OCI-M2 (cell line): Measurements from ENCODE around the gene TMEM154.

Experiments used
- DNase-seq: peaks from one replicate; lab custom pipeline; 2025; ENCODE audit not compliant: unreplicated experiment; lab: John Stamatoyannopoulos, UW

The TMEM154 gene

GRCh38 chr4:152679414-152680281, at the start of gene TMEM154:
TSS of gene TMEM154 (minus strand) at chr4:152679997. CDS start at chr4:152679933, 64 bp downstream.
- DNase-seq: no peak

- DNase-seq: no peak
Observed at GRCh38 chr4:152729466-152729865, 49.7 kb upstream of the TMEM154 start.

GRCh38 chr4:152728343-152728742, 48.5 kb upstream of the TMEM154 start:
- DNase-seq: no peak

GRCh38 chr4:152727784-152728183, 48.0 kb upstream of the TMEM154 start:
- DNase-seq: no peak

- DNase-seq: no peak
Observed at GRCh38 chr4:152724494-152724893, 44.7 kb upstream of the TMEM154 start.

GRCh38 chr4:152723236-152723635, 43.4 kb upstream of the TMEM154 start:
- DNase-seq: no peak

GRCh38 chr4:152719801-152720556, 40.2 kb upstream of the TMEM154 start:
- DNase-seq: no peak

- no peak for DNase-seq
Observed at GRCh38 chr4:152719291-152719690, 39.5 kb upstream of the TMEM154 start.

- no peak for DNase-seq
Observed at GRCh38 chr4:152715076-152715475, 35.3 kb upstream of the TMEM154 start.

GRCh38 chr4:152713951-152714705, 34.3 kb upstream of the TMEM154 start:
- DNase-seq: no peak

GRCh38 chr4:152709675-152710438, 30.1 kb upstream of the TMEM154 start:
- DNase-seq: no peak

- no peak for DNase-seq
Observed at GRCh38 chr4:152708796-152709195, 29.0 kb upstream of the TMEM154 start.

- DNase-seq: no peak
Observed at GRCh38 chr4:152708361-152708760, 28.6 kb upstream of the TMEM154 start.

GRCh38 chr4:152707632-152708031, 27.8 kb upstream of the TMEM154 start:
- no peak for DNase-seq

GRCh38 chr4:152705903-152706302, 26.1 kb upstream of the TMEM154 start:
- DNase-seq: no peak

- no peak for DNase-seq
Observed at GRCh38 chr4:152704788-152705187, 25.0 kb upstream of the TMEM154 start.

- no peak for DNase-seq
Observed at GRCh38 chr4:152700151-152700550, 20.4 kb upstream of the TMEM154 start.

- no peak for DNase-seq
Observed at GRCh38 chr4:152699313-152699712, 19.5 kb upstream of the TMEM154 start.

- DNase-seq: no peak
Observed at GRCh38 chr4:152698089-152698499, 18.3 kb upstream of the TMEM154 start.

GRCh38 chr4:152697284-152698088, 17.7 kb upstream of the TMEM154 start:
- no peak for DNase-seq
